ENCODE results near the gene CD200R1.

Gene CD200R1

GRCh38 chr3:112904786-112905185 lies 70.1 kb downstream of the CD200R1 start:
- H3K36me3 Mint-ChIP-seq (ENCODE audit: insufficient read depth) = no peaks in the 10 kb centered on the region
- peaks cover 11% of the 10 kb centered on the region for H3K9me3 Mint-ChIP-seq
- no peaks in the 10 kb centered on the region for H3K27me3 Mint-ChIP-seq
- peaks cover 7% of the 10 kb centered on the region for H3K4me1 Mint-ChIP-seq
- H3K4me3 Mint-ChIP-seq = no peak overlapping the region
- no peak overlapping the region for H3K27ac Mint-ChIP-seq (ENCODE audit: low read depth)
- ATAC-seq (replicated peaks; ENCODE audit: extremely low read depth, poor library complexity, severe bottlenecking) (no peak), DNase-seq (ENCODE audit: low spot score in 2 of 2) (no peak)

DNA sequence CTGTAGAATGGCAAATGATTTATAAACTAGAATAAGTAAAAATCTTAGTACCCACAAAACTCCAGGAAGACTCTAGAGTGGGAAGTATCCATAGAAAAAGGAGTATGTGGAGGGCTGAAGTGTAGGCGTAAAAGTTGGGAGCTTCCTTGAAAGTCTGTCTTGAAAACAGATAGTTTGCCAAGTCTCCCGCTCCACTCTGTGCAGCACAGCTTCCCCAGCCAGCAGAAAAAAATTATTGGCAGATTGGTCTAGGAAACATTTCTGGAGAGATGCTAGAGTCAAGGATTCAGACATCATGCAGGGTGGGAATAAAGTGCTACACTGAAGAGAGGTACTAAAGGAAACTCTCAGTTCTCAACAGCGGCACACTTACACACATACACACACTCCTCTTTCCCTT lies 74.8 kb downstream of the CD200R1 start:
- Mint-ChIP-seq H3K27ac (ENCODE audit: low read depth) (no peak overlapping the region), H3K36me3 (ENCODE audit: insufficient read depth) (no peaks in the 10 kb centered on the region), H3K4me1 (no peaks in the 10 kb centered on the region), H3K9me3 (peaks cover 11% of the 10 kb centered on the region), H3K27me3 (no peaks in the 10 kb centered on the region), H3K4me3 (no peak overlapping the region)
- ATAC-seq (replicated peaks; ENCODE audit: extremely low read depth, poor library complexity, severe bottlenecking) (no peak), DNase-seq (ENCODE audit: low spot score in 2 of 2) (no peak)

GRCh38 chr3:112897791-112898190 lies 77.1 kb downstream of the CD200R1 start:
- H3K4me3 Mint-ChIP-seq = no peak overlapping the region
- H3K27ac Mint-ChIP-seq (ENCODE audit: low read depth) = no peak overlapping the region
- no peaks in the 10 kb centered on the region for H3K27me3 Mint-ChIP-seq
- ATAC-seq (replicated peaks; ENCODE audit: extremely low read depth, poor library complexity, severe bottlenecking) = no peak
- no peak for DNase-seq (ENCODE audit: low spot score in 2 of 2)
- no peaks in the 10 kb centered on the region for H3K36me3 Mint-ChIP-seq (ENCODE audit: insufficient read depth)
- H3K4me1 Mint-ChIP-seq = no peaks in the 10 kb centered on the region
- H3K9me3 Mint-ChIP-seq = no peaks in the 10 kb centered on the region

- Mint-ChIP-seq H3K27me3 (peaks cover 18% of the 10 kb centered on the region), H3K4me3 (no peak overlapping the region), H3K4me1 (no peaks in the 10 kb centered on the region), H3K9me3 (no peaks in the 10 kb centered on the region), H3K36me3 (ENCODE audit: insufficient read depth) (no peaks in the 10 kb centered on the region), H3K27ac (ENCODE audit: low read depth) (no peak overlapping the region)
- no peak for ATAC-seq (replicated peaks; ENCODE audit: extremely low read depth, poor library complexity, severe bottlenecking)
- DNase-seq (ENCODE audit: low spot score in 2 of 2) = no peak
Measured at GRCh38 chr3:112894258-112894657, 80.6 kb downstream of the CD200R1 start.

DNA sequence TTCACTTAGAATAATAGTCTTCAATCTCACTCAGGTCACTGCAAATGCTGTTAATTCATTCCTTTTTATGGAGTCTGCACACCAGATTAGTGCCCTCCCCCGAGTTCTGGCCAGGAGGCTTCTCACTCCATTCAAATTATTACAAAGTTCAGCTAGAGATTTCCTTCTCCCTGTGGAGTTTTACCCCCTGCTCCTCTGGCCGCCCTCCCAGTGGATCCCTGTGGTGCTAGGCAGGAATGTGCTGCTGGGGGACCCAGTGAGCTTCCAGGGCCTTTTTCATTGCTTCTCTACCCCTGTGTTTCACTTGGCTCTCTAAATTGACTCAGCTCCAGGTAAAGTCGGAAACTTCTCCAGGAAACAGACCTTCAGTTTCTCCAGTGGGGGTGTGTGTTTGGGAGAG lies 85.5 kb downstream of the CD200R1 start:
- no peak overlapping the region for H3K4me3 Mint-ChIP-seq

DNA sequence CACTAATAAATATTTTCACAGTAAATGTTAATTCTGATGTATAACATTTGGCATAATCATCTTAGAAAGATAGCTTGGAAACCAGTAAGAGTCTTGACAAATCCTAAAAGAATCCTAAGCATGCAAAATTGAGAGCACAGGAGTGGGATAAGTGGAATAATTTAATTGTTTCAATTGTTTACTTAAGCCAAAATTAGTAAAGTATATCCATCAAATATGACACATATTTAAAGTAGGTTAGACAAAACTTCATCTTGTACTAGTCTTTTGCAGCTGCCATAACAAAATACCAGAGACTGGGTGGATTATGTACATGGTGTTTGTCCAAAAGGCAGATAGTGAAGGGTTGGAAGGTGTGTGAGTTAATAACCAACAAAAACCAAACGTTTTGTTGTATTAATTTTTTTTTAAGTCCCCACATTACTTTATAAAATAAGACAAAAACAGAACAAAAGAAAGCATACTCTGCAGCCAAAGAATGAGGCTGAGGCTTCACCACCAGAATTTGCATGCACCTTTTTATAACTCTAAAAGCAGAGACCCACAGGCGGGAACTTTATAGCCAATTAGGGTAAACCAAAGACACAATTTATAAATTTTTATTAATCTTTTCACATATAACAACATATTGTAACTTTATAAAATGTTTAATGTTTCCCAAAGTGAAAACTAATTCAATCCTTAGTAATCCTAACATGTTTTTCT lies 86.4 kb downstream of the CD200R1 start:
- H3K36me3 Mint-ChIP-seq (ENCODE audit: insufficient read depth) = no peaks in the 10 kb centered on the region
- ATAC-seq (replicated peaks; ENCODE audit: extremely low read depth, poor library complexity, severe bottlenecking) (no peak), DNase-seq (ENCODE audit: low spot score in 2 of 2) (no peak)
- no peaks in the 10 kb centered on the region for H3K4me1 Mint-ChIP-seq
- no peaks in the 10 kb centered on the region for H3K9me3 Mint-ChIP-seq
- H3K27me3 Mint-ChIP-seq = peaks cover 28% of the 10 kb centered on the region
- no peak overlapping the region for H3K4me3 Mint-ChIP-seq
- H3K27ac Mint-ChIP-seq (ENCODE audit: low read depth) = no peak overlapping the region

More for the DNA sequence above, 85.5 kb downstream of the CD200R1 start:
- H3K27ac Mint-ChIP-seq (ENCODE audit: low read depth) = no peak overlapping the region
- DNase-seq (ENCODE audit: low spot score in 2 of 2) (no peak), ATAC-seq (replicated peaks; ENCODE audit: extremely low read depth, poor library complexity, severe bottlenecking) (no peak)
- H3K36me3 Mint-ChIP-seq (ENCODE audit: insufficient read depth) = no peaks in the 10 kb centered on the region
- peaks cover 28% of the 10 kb centered on the region for H3K27me3 Mint-ChIP-seq
- no peaks in the 10 kb centered on the region for H3K9me3 Mint-ChIP-seq
- no peaks in the 10 kb centered on the region for H3K4me1 Mint-ChIP-seq

GRCh38 chr3:112884678-112885290 lies 90.1 kb downstream of the CD200R1 start:
- DNase-seq (ENCODE audit: low spot score in 2 of 2) (no peak), ATAC-seq (replicated peaks; ENCODE audit: extremely low read depth, poor library complexity, severe bottlenecking) (no peak)
- peaks cover 16% of the 10 kb centered on the region for H3K27me3 Mint-ChIP-seq
- H3K9me3 Mint-ChIP-seq = no peaks in the 10 kb centered on the region
- H3K36me3 Mint-ChIP-seq (ENCODE audit: insufficient read depth) = no peaks in the 10 kb centered on the region
- no peak overlapping the region for H3K27ac Mint-ChIP-seq (ENCODE audit: low read depth)
- H3K4me1 Mint-ChIP-seq = no peaks in the 10 kb centered on the region
- no peak overlapping the region for H3K4me3 Mint-ChIP-seq

DNA sequence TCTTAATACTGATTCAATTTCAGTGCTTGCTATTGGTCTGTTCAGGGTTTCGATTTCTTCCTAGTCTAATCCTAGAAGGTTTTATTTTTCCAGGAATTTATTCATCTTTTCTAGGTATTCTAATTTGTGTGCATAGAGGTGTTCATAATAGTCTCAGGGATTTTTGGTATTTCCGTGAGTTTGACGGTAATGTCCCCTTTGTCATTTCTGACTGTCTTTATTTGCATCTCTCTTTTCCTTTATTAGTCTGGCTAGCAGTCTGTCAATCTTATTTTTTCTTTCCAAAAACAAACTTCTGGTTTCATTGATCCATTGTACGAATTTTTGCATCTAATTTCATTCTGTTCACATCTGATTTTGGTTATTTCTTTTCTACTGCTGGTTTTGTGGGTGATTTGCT lies 93.0 kb downstream of the CD200R1 start:
- no peak for ATAC-seq (replicated peaks; ENCODE audit: extremely low read depth, poor library complexity, severe bottlenecking)
- Mint-ChIP-seq H3K27me3 (peaks cover 6% of the 10 kb centered on the region), H3K27ac (ENCODE audit: low read depth) (no peak overlapping the region), H3K4me1 (no peaks in the 10 kb centered on the region), H3K36me3 (ENCODE audit: insufficient read depth) (no peaks in the 10 kb centered on the region), H3K4me3 (no peak overlapping the region), H3K9me3 (no peaks in the 10 kb centered on the region)
- DNase-seq (ENCODE audit: low spot score in 2 of 2) = no peak

- Mint-ChIP-seq H3K4me1 (no peaks in the 10 kb centered on the region), H3K27me3 (no peaks in the 10 kb centered on the region), H3K4me3 (no peak overlapping the region), H3K9me3 (peaks cover 7% of the 10 kb centered on the region), H3K27ac (ENCODE audit: low read depth) (no peak overlapping the region), H3K36me3 (ENCODE audit: insufficient read depth) (no peaks in the 10 kb centered on the region)
- ATAC-seq (replicated peaks; ENCODE audit: extremely low read depth, poor library complexity, severe bottlenecking) (no peak), DNase-seq (ENCODE audit: low spot score in 2 of 2) (no peak)
Measured at GRCh38 chr3:112875561-112875960, 99.3 kb downstream of the CD200R1 start.

- no peak for DNase-seq (ENCODE audit: low spot score in 2 of 2)
- peaks cover 8% of the 10 kb centered on the region for H3K9me3 Mint-ChIP-seq
- H3K27ac Mint-ChIP-seq (ENCODE audit: low read depth) = no peak overlapping the region
- no peak overlapping the region for H3K4me3 Mint-ChIP-seq
- no peaks in the 10 kb centered on the region for H3K36me3 Mint-ChIP-seq (ENCODE audit: insufficient read depth)
- H3K4me1 Mint-ChIP-seq = no peaks in the 10 kb centered on the region
- no peak for ATAC-seq (replicated peaks; ENCODE audit: extremely low read depth, poor library complexity, severe bottlenecking)
- H3K27me3 Mint-ChIP-seq = no peaks in the 10 kb centered on the region
Measured at GRCh38 chr3:112874725-112875124, 100.2 kb downstream of the CD200R1 start.

GRCh38 chr3:112873632-112874031 lies 101.3 kb downstream of the CD200R1 start:
- Mint-ChIP-seq H3K4me1 (no peaks in the 10 kb centered on the region), H3K4me3 (no peak overlapping the region), H3K36me3 (ENCODE audit: insufficient read depth) (no peaks in the 10 kb centered on the region), H3K27ac (ENCODE audit: low read depth) (no peak overlapping the region), H3K9me3 (peaks cover 13% of the 10 kb centered on the region), H3K27me3 (no peaks in the 10 kb centered on the region)
- DNase-seq (ENCODE audit: low spot score in 2 of 2) (no peak), ATAC-seq (replicated peaks; ENCODE audit: extremely low read depth, poor library complexity, severe bottlenecking) (no peak)

GRCh38 chr3:112871735-112872134 lies 103.2 kb downstream of the CD200R1 start:
- ATAC-seq (replicated peaks; ENCODE audit: extremely low read depth, poor library complexity, severe bottlenecking) (no peak), DNase-seq (ENCODE audit: low spot score in 2 of 2) (no peak)
- Mint-ChIP-seq H3K27ac (ENCODE audit: low read depth) (no peak overlapping the region), H3K9me3 (peaks cover 13% of the 10 kb centered on the region), H3K27me3 (no peaks in the 10 kb centered on the region), H3K36me3 (ENCODE audit: insufficient read depth) (no peaks in the 10 kb centered on the region), H3K4me1 (no peaks in the 10 kb centered on the region), H3K4me3 (no peak overlapping the region)
